Epithelial cell of prostate (primary cell): Measurements from ENCODE around the gene AGBL4.

Source experiments
- DNase-seq: peaks from one replicate; pipeline ENCODE4 v3.0.0-alpha.2; 2011; ENCODE audit warnings: low read depth, low spot score
- H3K27ac ChIP-seq: fragments of 450-650 bp; 2 replicates; pipeline ENCODE4 v1.5.1; 2017; ENCODE audit warnings: mild to moderate bottlenecking

Gene AGBL4

DNA sequence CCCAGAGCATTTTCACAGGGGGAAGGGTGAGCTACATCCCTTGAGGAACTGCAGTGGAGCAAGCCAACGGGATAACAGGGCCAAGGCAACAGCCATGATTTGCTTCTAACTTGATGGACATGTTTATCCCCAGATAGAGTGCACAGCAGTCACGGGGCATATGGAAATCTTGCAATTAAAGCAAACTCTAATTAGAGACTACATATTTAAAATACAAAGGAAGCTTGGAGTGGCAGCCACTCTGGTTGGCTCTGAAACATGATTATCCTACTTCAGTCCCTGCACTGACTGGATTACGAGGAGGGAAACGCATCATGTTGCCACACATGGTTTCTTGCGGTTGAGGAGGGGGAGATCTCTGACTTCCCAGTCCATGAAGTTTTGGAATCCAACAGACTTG, 1307.8 kb downstream of the AGBL4 start:
- no peak for DNase-seq
- no peak overlapping the region for H3K27ac ChIP-seq

DNA sequence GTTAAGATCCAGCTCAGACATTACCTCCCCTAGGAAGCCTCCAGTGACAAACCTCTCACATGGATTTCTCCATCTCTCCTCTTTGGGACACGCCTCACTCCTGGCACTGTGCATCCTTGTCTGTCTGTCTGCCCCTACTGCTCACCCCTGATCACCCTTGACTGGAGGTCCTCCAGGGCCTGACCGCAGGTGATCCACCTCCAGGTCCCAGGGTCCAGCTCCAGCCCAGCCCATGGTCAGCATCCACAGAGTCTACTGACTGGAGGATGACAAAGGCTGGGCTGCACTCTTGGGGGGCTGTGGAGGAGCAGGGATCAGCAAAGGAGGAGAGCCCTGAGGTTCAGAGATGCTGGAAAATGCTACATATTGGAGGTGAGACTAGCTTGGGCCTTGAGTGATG, 1312.8 kb downstream of the AGBL4 start:
- DNase-seq: no peak

DNA sequence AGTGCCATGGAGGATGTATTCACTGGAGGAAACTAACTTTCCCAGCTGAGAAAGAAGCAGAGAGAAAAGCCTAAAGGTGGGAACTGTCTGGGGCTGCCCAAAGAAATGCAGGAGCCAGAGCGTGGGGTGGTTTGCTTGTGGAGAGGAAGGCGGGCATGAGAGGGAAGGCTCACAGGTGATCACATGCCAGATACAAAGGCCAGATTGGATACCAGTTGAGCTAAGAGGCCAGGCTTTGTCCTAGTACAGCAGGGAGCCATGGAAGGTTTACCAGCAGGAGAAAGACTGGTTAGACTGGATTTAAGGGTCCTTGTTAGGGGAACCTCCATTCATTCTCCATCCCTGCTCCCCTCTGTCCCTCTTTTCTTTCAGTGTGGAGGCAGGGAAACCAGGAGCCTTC, 1313.4 kb downstream of the AGBL4 start:
- no peak overlapping the region for H3K27ac ChIP-seq
- DNase-seq: no peak

More for the DNA sequence above, 1312.8 kb downstream of the AGBL4 start:
- no peak overlapping the region for H3K27ac ChIP-seq

DNA sequence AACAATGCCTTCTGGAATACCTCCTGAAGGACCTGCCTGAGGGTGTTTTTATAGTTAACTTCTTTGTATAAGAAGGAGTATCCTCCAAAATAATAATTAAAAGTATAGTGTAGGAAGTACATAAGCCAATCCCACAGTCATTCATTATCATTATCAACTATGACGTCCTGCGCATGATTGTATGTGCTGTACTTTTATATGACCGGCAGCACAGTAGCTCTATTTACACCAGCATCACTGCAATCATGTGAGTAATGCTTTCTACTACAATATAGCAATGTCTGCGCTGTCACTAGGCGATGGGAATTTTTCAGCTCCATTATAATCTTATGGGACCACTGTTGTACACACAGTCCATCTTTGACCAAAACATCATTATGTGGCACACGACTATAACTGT, 1319.0 kb downstream of the AGBL4 start:
- H3K27ac ChIP-seq: no peak overlapping the region
- DNase-seq: no peak

DNA sequence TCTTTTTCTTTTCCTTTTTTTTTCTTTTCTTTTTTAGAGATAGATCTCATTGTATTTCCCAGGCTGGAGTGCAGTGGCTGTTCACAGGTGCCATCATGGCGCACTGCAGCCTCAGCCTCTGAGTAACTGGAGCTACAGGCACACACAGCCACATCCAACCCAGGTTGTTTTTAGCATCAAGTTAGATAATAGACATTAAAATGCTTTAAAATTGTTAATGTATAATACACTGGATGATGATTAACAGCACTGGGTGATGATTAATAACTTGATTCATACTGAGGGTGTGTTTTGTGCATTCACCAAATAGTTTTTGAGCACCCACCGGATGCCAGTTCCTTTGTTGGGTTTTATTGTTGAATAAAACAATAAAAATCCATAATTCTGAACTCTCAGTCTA, 1322.3 kb downstream of the AGBL4 start:
- DNase-seq: no peak
- H3K27ac ChIP-seq: no peak overlapping the region

DNA sequence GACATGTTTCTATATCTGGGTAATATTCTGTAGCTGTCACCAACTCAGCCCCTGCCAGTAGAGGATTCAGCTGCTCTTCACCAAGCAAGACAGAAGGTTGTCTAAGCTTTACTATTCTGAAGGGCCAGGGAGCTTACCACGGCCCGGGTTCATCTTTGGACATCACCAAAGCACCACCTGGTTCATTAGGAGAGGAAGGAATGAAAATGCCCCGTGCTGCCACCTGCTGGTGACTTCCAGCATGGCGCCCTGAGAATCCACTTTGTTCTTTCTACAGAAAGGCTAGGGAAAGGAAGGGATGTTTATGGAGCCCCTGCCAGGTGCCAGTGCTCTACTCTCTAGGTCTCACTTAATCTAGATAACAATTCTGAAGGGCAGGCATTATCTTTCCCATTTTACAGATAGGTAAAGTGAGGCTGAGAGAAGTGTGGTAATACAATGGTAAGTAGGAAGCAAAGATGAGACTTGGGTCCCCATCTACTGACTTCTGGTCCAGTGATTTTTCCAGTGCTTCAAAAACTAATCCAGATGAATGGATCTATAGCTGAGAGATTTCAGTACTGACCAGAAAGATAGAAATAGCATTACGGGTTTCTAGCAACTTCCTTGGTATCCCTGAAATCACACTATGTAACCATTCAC, 1326.6 kb downstream of the AGBL4 start:
- DNase-seq: no peak
- no peak overlapping the region for H3K27ac ChIP-seq

DNA sequence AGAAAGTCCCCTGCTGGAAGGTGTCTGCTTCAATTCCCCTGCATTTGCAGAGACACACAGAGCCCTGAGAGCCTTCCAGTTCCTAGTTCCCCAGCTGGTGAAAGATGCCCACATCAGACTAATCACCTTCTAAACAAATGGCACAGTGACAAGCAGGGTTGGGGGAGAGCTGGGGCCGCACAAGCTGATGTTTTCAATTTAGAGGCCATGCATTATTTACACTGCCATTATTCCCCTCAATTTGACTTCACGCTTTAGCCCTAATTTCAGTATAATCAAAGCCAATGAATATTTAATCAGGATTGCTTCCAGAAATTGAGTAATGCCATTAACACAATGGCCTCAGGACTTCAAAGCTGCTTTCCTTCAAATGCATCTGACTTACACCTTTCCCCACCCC, 1328.6 kb downstream of the AGBL4 start:
- no peak overlapping the region for H3K27ac ChIP-seq
- DNase-seq: no peak

DNA sequence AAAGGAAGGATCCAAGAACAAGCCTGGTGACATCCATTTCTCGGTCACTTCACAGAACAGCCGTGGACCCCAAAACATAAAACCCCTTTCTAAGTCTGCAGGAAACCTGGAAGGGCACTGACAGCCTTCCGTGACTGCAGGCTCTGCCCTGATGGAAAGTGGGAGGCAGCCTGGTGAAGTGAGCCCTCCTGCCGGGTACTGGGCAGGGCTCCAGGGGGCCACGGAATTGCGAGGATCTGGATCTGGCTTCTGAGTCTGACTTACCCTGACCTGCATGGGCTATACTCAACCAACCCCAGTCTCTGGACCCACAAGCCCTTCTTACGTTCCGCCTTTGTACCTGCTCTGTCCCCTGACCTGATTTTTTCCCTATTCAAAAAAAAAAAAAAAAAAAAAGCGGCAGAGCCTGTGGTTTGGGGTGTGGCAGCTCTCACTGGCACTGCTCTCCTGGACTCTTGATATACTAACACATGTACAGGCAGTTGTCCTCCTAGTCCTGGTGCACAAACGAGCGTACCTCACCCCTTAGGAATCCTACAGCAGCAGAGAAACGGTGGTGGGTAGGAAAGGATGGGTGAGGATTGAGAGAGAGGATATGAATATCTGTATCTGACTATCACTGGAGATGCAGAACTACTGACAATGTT, 1330.0 kb downstream of the AGBL4 start:
- DNase-seq: peak; percentile 20

DNA sequence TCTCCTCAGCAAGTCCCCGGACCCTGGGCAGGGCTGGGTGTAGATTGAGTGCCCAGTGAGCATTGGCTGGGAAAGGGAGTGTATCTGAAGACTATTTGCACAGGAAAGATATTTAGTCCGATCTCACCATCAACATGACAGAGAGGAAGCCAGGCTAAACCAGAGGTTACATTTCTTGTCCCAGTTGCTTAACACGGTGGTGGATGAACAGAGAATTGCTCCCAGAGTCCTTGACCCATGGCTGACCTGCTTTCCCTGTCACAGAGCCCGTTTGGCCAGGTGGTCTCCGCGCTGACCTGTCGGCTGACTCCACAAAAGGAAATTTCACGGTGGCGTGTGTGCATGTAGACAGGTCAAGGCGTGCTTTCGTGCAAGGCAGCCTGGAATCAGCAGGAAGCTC, 1330.6 kb downstream of the AGBL4 start:
- H3K27ac ChIP-seq: no peak overlapping the region
- DNase-seq: no peak

More for the DNA sequence above, 1330.0 kb downstream of the AGBL4 start:
- H3K27ac ChIP-seq: no peak overlapping the region

DNA sequence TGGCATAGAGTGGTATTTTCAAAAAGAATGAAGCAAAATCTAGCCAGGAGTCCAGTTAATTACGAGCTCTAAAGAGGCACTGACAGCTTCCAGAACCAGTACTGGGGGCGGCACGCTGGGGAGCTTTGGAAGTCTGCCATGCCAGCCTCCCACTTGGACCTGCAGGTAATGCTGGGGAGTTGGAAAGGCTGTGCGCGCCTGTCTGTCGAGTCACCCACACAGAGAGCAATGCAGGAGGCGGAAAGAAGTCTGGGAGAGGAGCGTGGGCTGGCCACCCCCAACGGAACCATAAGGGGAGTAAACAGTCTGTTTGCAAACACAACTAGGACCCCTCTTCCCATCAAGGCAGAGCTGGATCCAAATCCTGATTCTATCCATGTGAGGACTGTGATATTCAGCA, 1331.5 kb downstream of the AGBL4 start:
- no peak for DNase-seq
- H3K27ac ChIP-seq: no peak overlapping the region

DNA sequence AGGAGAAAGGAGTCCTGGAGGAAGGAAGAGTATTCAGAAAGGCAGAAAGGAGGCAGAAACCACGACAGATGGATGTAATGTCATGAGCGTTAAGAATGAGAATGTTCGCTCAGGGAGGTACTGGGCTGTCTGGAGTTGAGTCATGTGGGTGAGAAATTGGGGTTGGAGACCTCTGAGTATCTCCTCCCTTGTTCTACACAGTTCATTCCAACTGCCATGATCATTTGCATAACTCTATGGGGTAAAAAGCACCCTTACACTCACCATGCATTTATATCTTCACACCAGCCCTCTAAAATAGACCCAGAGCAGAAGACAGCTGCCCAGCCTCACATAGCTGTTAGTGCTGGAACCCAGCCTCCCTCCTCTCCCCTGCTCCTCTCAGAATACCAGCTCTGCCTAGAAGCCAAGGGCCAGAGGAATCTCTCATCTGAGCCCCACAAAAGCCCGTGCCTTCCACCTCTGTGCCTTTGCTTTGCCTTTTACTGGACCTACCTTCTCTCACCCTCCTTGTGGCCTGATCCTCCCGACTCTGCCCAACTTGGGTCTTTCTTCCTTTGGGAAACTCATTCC, 1332.2 kb downstream of the AGBL4 start:
- DNase-seq: no peak
- no peak overlapping the region for H3K27ac ChIP-seq

DNA sequence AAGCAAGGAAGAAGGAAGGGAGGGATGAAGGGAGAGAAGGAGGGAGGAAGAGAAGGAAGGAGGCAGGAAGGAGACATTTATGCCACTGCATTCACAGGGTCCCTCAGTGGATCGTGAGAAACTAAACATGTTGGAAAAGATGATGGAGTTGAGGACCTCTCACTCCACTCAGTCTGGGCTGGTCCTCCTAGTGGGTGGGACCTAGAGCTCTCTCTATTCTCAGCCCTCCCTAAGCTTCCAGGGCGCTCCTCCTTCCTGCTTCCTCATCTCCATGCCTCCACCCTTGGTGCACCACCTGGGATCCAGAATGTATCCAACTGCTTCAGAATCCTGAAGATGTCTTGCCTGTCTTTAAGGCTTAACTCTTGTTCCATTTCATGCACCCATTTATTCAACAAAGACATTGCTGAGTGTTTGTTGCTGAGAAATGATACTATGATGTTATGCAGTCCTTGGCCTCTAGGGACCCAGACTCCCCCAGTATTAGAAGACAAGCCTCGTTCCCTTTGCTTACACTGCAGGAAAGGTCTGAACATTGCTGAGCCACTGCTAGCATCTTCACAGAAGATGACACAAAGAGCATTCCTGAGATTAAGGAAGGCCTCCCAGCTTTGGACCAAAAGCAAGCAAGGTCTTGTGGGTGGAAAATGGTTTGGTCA, 1335.5 kb downstream of the AGBL4 start:
- no peak overlapping the region for H3K27ac ChIP-seq
- DNase-seq: no peak

DNA sequence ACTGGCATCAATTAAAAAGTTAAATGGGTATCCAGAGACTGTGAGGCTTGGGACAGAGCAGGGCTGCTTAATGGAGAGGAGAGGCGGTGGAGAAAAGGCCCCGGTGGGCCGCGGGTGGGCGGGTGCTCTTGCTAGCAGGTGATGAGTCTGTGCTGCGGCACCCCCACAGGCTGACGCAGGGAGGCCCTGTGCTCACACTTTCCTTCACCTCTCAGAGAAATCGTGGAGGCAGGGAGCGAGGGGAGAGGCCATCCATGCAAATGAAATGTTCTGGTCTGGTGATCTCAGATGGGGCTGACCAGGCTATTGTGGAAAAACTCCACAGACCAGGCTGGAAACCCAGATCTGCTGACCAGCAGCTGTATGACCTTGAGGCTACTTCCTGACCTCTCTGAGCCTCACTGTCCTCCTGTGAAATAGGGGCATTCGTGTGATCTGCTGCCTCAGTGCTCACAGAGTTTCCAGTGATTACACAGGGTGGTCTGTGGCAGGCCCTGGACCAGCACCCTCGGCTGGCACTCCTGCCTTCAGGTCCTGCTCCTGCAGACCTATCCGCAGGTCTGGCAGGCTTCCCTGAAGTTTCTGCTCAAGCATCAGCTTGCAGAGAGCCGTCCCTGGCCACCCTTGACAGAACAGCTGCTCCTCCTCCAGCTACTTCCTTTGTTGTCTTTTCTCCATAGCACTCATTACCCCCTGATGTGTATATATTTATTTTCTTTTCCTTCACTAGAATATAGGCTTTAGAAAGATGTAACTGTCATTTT, 1336.3 kb downstream of the AGBL4 start:
- no peak for DNase-seq

DNA sequence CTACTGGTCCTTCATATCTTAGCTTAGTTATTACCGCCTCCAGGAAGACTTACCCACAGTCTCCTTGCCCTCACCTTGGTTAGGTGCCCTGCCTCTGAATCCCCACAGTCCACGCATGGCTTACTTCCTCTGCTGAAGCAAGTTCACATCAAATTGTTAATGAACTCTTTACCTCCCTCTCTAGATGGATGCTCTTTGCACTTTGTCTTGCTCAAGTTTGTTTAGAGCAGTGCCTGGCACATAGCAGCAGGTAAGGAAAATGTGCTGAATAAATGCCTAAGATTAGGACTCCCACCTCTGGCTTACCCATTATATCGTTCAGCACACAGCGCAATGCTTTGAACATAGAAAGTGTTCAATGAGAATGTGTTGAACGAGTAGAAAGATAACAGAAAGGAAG, 1337.6 kb downstream of the AGBL4 start:
- DNase-seq: no peak
- H3K27ac ChIP-seq: no peak overlapping the region

More for the DNA sequence above, 1336.3 kb downstream of the AGBL4 start:
- H3K27ac ChIP-seq: no peak overlapping the region

DNA sequence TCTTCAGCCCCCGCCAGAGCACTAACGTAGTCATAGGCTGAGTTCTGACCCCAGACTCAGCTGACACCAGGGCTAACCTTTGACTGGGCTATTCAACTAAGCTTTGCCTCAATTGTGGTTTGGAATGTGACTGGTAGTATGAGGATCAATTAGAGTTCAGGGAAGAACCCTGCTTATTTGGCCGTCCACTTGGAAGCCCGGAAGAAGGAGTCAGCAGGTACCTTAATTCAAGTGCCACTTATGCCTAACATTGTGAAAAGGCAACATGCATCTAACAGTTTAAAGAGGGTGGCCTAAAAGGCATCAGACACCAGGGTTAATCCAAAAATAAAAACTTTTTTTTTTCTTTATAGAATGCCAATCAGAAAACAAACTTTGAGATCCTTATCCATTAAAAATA, 1339.4 kb downstream of the AGBL4 start:
- DNase-seq: no peak
- H3K27ac ChIP-seq: no peak overlapping the region

DNA sequence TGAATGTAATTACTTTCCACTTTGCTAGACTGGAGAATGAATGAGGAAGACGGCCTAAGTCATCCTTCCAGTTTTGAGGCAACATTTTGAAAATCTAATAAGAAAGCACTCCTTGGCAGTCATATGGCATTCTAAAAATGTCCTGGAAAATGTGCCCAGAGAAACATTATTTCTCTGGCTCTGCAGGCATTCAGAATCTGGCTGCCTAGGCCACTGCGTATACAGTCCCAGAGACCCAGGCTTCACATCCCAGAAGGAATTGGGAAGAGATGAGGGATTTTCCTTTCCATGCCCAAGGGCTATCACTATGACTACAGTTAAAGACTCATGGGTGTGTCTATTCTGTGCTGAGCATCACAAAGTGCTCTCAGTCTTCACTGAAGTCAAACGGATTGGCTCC, 1339.9 kb downstream of the AGBL4 start:
- no peak for DNase-seq
- no peak overlapping the region for H3K27ac ChIP-seq

DNA sequence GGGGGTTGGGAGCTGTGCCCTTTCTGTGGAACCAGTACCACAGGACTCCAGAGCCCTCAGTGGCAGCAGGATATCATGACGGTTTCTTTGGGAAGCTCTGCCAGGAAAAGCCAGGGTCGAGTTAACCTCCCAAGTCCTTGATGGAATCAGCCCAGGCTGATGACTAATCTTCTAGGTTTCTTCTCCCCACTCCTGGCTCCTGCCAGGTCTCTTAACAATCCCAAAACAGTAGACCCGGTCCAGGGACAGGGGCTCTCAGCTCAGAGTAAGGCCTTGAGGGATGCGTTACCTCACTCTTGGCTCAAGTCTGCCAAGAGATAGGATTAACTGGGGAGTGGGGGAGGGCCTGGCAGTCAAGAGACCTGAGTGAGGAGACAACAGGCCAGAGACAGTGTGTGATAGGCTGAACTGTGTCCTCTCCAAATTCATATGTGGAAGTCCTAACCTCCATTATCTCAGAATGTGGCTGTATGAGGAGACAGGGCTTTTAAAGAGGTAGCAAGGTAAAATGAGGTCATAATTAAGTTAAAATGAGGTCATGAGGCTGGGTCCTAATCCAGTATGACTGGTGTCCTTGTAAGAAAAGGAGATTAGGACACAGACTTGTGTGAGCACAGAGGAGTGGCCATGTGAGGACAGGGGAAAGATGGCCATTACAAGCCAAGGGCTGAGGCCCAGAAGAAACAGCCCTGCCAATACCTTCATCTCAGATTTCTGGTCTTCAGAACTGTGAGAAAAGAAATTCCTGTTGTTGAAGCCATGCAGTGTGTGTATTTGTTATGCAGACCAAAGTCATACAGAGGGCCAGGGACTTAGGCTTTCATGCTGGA, 1342.1 kb downstream of the AGBL4 start:
- H3K27ac ChIP-seq: no peak overlapping the region
- DNase-seq: no peak

DNA sequence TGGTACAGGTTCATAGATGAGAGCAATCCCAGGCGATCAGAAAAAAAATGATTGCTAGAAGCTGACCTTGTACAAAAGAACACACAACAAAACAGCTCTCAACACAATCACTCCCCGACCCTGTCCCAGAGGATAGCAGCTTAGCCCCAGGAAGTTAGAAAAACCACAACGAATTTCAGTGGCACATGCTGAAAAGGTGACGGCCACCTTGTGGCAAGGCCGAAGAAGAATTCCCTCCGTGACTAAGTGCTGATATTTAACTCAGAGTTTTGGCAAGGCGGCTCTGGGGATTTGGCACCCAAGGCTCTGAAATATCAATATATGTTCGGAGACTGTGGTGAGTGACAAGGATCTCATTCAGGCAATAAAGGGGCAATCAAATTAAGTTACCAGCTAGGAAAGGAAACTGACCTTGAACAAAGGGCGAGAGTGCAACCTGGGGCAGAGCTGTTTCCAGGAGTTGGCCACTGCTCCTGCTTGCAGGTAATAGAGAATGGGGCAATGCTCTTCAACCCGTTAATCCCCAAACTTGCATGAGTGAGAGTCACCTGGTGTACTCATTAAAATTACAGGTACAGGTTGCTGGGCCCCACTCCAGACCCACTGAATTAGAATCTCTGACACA, 1343.2 kb downstream of the AGBL4 start:
- H3K27ac ChIP-seq: no peak overlapping the region
- no peak for DNase-seq

DNA sequence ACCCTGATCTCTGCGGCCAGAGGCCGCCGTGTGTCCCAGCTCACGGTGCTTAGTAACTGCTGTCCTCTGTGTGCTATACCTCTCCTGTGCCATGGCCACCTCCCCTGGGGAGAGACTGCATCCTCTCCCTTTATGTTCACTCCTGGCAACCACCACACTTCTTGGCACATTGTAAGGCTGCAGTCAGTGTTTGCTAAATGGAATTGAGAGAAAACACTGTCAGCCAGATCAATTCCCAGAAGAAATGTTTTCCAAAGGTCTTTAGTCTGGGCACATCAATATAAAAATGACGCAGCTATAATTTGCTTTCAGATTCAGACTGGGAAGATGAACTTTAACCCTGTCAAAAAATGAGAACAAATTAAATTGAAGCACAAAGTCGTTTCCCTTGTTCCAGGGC, 1343.9 kb downstream of the AGBL4 start:
- DNase-seq: no peak

More for the DNA sequence above, 1343.9 kb downstream of the AGBL4 start:
- H3K27ac ChIP-seq: no peak overlapping the region
